UCSD-AML1 (cell line): ENCODE data around the gene CCDC38.
"Not testable (repeated sequence)": the region's sequence is repeated elsewhere in the genome, so short reads cannot be mapped to it uniquely, and the experiment has no call there.

Source experiments
- DNase-seq: peaks from one replicate; lab custom pipeline; 2025; ENCODE audit not compliant: unreplicated experiment; lab: John Stamatoyannopoulos, UW

The CCDC38 gene

GRCh38 chr12:95942524-95943329 lies at the start of gene CCDC38:
CCDC38 (minus strand) TSS chr12:95942614; CDS start chr12:95936509, 6,105 bp downstream.
- peak; percentile 38 for DNase-seq

- no peak for DNase-seq
Observed at GRCh38 chr12:95990136-95990535, 47.7 kb upstream of the CCDC38 start.

- DNase-seq, result no peak
Observed at GRCh38 chr12:95989504-95990123, 47.2 kb upstream of the CCDC38 start.

GRCh38 chr12:95988506-95989275 lies 46.3 kb upstream of the CCDC38 start:
- DNase-seq, result no peak

- no peak for DNase-seq
Observed at GRCh38 chr12:95986635-95987570, 44.5 kb upstream of the CCDC38 start.

- DNase-seq, result no peak
Observed at GRCh38 chr12:95984682-95985081, 42.3 kb upstream of the CCDC38 start.

GRCh38 chr12:95982602-95983001 lies 40.2 kb upstream of the CCDC38 start:
- no peak for DNase-seq

GRCh38 chr12:95980437-95980836 lies 38.0 kb upstream of the CCDC38 start:
- no peak for DNase-seq

GRCh38 chr12:95978774-95979173 lies 36.4 kb upstream of the CCDC38 start:
- no peak for DNase-seq

GRCh38 chr12:95978351-95978750 lies 35.9 kb upstream of the CCDC38 start:
- no peak for DNase-seq

- DNase-seq, result no peak
Observed at GRCh38 chr12:95977764-95978305, 35.4 kb upstream of the CCDC38 start.

- no peak for DNase-seq
Observed at GRCh38 chr12:95976416-95976832, 34.0 kb upstream of the CCDC38 start.

- no peak for DNase-seq
Observed at GRCh38 chr12:95975491-95975890, 33.1 kb upstream of the CCDC38 start.

GRCh38 chr12:95974358-95974757 lies 31.9 kb upstream of the CCDC38 start:
- no peak for DNase-seq

- no peak for DNase-seq
Observed at GRCh38 chr12:95972832-95973456, 30.5 kb upstream of the CCDC38 start.

GRCh38 chr12:95970905-95971304 lies 28.5 kb upstream of the CCDC38 start:
- no peak for DNase-seq

- DNase-seq, result not testable (repeated sequence)
Observed at GRCh38 chr12:95969116-95969515, 26.7 kb upstream of the CCDC38 start.

- no peak for DNase-seq
Observed at GRCh38 chr12:95967301-95967700, 24.9 kb upstream of the CCDC38 start.

GRCh38 chr12:95966287-95966870 lies 24.0 kb upstream of the CCDC38 start:
- no peak for DNase-seq

GRCh38 chr12:95963096-95963495 lies 20.7 kb upstream of the CCDC38 start:
- DNase-seq, result no peak
